ENCODE data around the gene ITIH2.
"Not testable (repeated sequence)": the region's sequence is repeated elsewhere in the genome, so short reads cannot be mapped to it uniquely, and the experiment has no call there.

DNA sequence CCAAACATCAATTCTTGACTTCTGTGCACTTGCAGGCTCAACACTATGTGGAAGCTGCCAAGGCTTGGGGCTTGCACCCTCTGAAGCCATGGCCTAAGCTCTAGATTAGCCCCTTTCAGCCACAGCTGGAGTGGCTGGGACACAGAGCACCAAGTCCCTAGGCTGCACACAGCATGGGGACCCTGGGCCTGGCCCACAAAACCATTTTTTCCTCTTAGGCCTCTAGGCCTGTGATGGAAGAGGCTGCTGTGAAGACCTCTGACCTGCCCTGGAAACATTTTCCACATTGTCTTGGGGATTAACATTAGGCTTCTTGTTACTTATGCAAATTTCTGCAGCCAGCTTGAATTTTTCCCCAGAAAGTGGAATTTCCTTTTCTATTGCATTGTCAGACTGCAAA is 10.7 kb upstream of the ITIH2 start:
- TF ChIP-seq, protein P1, sequence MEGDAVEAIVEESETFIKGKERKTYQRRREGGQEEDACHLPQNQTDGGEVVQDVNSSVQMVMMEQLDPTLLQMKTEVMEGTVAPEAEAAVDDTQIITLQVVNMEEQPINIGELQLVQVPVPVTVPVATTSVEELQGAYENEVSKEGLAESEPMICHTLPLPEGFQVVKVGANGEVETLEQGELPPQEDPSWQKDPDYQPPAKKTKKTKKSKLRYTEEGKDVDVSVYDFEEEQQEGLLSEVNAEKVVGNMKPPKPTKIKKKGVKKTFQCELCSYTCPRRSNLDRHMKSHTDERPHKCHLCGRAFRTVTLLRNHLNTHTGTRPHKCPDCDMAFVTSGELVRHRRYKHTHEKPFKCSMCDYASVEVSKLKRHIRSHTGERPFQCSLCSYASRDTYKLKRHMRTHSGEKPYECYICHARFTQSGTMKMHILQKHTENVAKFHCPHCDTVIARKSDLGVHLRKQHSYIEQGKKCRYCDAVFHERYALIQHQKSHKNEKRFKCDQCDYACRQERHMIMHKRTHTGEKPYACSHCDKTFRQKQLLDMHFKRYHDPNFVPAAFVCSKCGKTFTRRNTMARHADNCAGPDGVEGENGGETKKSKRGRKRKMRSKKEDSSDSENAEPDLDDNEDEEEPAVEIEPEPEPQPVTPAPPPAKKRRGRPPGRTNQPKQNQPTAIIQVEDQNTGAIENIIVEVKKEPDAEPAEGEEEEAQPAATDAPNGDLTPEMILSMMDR (IDR thresholded peaks at IDR 0.05) = not testable (repeated sequence)
- TF ChIP-seq EP300, POLR2A (IDR thresholded peaks at IDR 0.05): not testable (repeated sequence)

Data from stomach (tissue), 4 donors.